ENCODE data around the gene NFIA. TPM values are rescaled to one million over a fixed set of nuclear protein-coding genes. Genes with fewer than 3 reads are reported as not detected.

Gene NFIA
- total and polyA plus RNA-seq, 9 of the 15 experiments (the other 6 are each of a cell fraction or from before 2014, with no cell fraction given) = 5.3 to 24.9 (median 9.8) TPM

DNA sequence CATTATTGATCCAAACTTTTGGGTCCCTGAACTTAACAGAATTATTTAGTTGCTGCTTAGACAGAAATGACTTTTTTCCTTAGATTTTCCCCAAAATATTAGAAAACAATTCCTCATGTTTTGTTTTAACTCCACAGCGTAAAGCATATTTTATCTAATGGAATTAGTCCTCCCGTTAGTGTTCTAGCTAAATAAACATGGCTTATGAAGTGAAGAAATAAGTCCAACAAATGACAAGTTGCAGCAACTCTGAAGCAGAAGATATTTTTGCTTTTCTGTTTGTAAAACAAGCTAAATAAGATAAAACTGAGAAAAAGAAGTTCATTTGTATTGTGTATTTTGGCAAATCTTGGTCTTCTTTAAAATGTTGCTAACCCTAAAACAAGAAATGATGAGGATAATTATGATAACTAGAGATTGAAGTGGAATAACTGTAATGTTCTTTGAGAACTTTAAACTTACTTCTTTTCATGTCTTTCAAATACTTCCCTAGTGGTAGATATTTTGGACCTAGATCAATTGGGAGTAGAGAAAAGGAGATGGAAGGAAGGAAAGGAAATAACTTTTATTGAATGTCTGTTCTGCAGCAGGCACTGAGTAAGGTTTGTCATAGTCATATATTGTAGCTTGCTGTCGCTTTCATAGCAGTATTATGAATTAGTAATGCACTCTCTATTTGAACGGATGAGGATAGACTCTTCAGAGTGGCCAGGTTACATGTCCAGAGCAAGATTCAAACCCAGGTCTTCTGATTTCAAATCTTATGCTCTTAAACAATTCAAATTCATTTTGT, 12.5 kb downstream of the NFIA start:
- peak; percentile 34; the same call in 2 of the 3 replicates for ATAC-seq
- TSS peak; percentile 4 for BruUV-seq (replicated peaks)
- Histone ChIP-seq H4K20me1 (replicated peaks; ENCODE audit: control insufficient read depth, insufficient read depth, low read length) (peaks cover 6% of the 10 kb centered on the region; the same call in 1 of the 2 replicates), H3K4me2 (ENCODE audit: insufficient read depth, low read length) (no peak overlapping the region), H3K9me1 (ENCODE audit: control insufficient read depth, insufficient read depth, low read length) (no peaks in the 10 kb centered on the region), H3K9me3 (replicated peaks; ENCODE audit: control insufficient read depth, insufficient read depth, low read depth, low read length) (no peaks in the 10 kb centered on the region), H3K27ac (ENCODE audit: extremely low read depth, low read depth, low read length) (no peak overlapping the region), H3K79me2 (ENCODE audit: control insufficient read depth, insufficient read depth, low read length) (peaks cover 99% of the 10 kb centered on the region), H2AFZ (ENCODE audit: low read depth, low read length) (no peak overlapping the region), H3K36me3 (ENCODE audit: control insufficient read depth, insufficient read depth, low read length) (peaks cover 32% of the 10 kb centered on the region), H3K27me3 (ENCODE audit: control insufficient read depth in 2 of 2, insufficient read depth in 2 of 2, low read length in 2 of 2) (no peaks in the 10 kb centered on the region), H3K9ac (ENCODE audit: insufficient read depth in 1 of 2, low read depth in 2 of 2, low read length in 2 of 2) (no peak overlapping the region), H3K4me3 (no peak overlapping the region), H3K4me1 (replicated peaks in 1 of 2; ENCODE audit: control insufficient read depth in 2 of 2, insufficient read depth in 2 of 2, low read length in 2 of 2) (peaks cover 0 to 4% of the 10 kb centered on the region in 2 experiments; a peak in 2 of 5 replicates)
- ChIA-PET POLR2A (interaction anchor here (0.7 to 2.0 kb wide), 7 partner anchors 9 to 46 kb away, joined by 3 to 7 read pairs (median 3); partner anchors contain the start of gene NFIA), CTCF (ENCODE audit: low intra/inter-chr PET ratio) (no interaction called here)
- TF ChIP-seq, protein P1, sequence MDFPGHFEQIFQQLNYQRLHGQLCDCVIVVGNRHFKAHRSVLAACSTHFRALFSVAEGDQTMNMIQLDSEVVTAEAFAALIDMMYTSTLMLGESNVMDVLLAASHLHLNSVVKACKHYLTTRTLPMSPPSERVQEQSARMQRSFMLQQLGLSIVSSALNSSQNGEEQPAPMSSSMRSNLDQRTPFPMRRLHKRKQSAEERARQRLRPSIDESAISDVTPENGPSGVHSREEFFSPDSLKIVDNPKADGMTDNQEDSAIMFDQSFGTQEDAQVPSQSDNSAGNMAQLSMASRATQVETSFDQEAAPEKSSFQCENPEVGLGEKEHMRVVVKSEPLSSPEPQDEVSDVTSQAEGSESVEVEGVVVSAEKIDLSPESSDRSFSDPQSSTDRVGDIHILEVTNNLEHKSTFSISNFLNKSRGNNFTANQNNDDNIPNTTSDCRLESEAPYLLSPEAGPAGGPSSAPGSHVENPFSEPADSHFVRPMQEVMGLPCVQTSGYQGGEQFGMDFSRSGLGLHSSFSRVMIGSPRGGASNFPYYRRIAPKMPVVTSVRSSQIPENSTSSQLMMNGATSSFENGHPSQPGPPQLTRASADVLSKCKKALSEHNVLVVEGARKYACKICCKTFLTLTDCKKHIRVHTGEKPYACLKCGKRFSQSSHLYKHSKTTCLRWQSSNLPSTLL (IDR thresholded peaks at IDR 0.05) = no peak
- TF ChIP-seq, protein P2, sequence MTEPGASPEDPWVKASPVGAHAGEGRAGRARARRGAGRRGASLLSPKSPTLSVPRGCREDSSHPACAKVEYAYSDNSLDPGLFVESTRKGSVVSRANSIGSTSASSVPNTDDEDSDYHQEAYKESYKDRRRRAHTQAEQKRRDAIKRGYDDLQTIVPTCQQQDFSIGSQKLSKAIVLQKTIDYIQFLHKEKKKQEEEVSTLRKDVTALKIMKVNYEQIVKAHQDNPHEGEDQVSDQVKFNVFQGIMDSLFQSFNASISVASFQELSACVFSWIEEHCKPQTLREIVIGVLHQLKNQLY (CRISPR knock-in tag; conservative IDR thresholded peaks at IDR 0.05) = no peak
- TF ChIP-seq, protein P3, sequence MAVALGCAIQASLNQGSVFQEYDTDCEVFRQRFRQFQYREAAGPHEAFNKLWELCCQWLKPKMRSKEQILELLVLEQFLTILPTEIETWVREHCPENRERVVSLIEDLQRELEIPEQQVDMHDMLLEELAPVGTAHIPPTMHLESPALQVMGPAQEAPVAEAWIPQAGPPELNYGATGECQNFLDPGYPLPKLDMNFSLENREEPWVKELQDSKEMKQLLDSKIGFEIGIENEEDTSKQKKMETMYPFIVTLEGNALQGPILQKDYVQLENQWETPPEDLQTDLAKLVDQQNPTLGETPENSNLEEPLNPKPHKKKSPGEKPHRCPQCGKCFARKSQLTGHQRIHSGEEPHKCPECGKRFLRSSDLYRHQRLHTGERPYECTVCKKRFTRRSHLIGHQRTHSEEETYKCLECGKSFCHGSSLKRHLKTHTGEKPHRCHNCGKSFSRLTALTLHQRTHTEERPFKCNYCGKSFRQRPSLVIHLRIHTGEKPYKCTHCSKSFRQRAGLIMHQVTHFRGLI (CRISPR knock-in tag; IDR thresholded peaks at IDR 0.05) = no peak
- TF ChIP-seq KHSRP (IDR thresholded peaks at IDR 0.05) = no peak
- no peak for TF ChIP-seq SMARCB1 (IDR thresholded peaks at IDR 0.05; ENCODE audit: insufficient read length, low read depth)
- TF ChIP-seq ZKSCAN1 (IDR thresholded peaks at IDR 0.05; ENCODE audit: low read depth, low read length) = no peak
- TF ChIP-seq, protein P4, sequence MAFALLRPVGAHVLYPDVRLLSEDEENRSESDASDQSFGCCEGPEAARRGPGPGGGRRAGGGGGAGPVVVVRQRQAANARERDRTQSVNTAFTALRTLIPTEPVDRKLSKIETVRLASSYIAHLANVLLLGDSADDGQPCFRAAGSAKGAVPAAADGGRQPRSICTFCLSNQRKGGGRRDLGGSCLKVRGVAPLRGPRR (CRISPR knock-in tag; IDR thresholded peaks at IDR 0.05) = no peak
- TF ChIP-seq CXXC5 (CRISPR knock-in tag; IDR thresholded peaks at IDR 0.05) = no peak
- TF ChIP-seq SUPT5H (IDR thresholded peaks at IDR 0.05) = no peak
- TF ChIP-seq CBFA2T3 (IDR thresholded peaks at IDR 0.05) = no peak
- TF ChIP-seq GABPB1 (CRISPR knock-in tag; IDR thresholded peaks at IDR 0.05) = no peak
- no peak for TF ChIP-seq PYGO2 (tag; IDR thresholded peaks at IDR 0.05)
- no peak for TF ChIP-seq RUNX1 (IDR thresholded peaks at IDR 0.05; ENCODE audit: low read depth)
- TF ChIP-seq, protein P5, sequence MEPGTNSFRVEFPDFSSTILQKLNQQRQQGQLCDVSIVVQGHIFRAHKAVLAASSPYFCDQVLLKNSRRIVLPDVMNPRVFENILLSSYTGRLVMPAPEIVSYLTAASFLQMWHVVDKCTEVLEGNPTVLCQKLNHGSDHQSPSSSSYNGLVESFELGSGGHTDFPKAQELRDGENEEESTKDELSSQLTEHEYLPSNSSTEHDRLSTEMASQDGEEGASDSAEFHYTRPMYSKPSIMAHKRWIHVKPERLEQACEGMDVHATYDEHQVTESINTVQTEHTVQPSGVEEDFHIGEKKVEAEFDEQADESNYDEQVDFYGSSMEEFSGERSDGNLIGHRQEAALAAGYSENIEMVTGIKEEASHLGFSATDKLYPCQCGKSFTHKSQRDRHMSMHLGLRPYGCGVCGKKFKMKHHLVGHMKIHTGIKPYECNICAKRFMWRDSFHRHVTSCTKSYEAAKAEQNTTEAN (CRISPR knock-in tag; IDR thresholded peaks at IDR 0.05) = no peak
- no peak for TF ChIP-seq NBN (IDR thresholded peaks at IDR 0.05; ENCODE audit: low read depth)
- TF ChIP-seq TRIM24 (IDR thresholded peaks at IDR 0.05) = no peak
- intact Hi-C loops (cut with micrococcal nuclease) (loop anchor here (10.0 kb wide), 1 partner anchor 760 kb away; no protein-coding TSS in a partner anchor), in situ Hi-C loops (cut with MboI) (no loop called here)
- 66% methylated on average over 4 of the region's 4 CpGs for WGBS (ENCODE audit: insufficient coverage, low coverage, missing lambda C conversion rate)
- FAIRE-seq = no peak
- no peak for DNase-seq (ENCODE audit: extremely low read depth in 1 of 4, low spot score in 3 of 4)
